HG02588 (cell line): ENCODE data around the gene PIGK.
"Not testable (repeated sequence)": the region's sequence is repeated elsewhere in the genome, so short reads cannot be mapped to it uniquely, and the experiment has no call there.

ENCODE experiments used
- ATAC-seq: cut with Tn5 transposase; IDR thresholded peaks from one replicate; pipeline ENCODE4 v1.9.1; 2021; ENCODE audit warnings: mild to moderate bottlenecking, moderate library complexity; ENCODE audit not compliant: unreplicated experiment

PIGK gene

GRCh38 chr1:77197351-77197750 is 21.9 kb downstream of the PIGK start:
- ATAC-seq, result no peak

- no peak for ATAC-seq
These were observed 25.3 kb downstream of the PIGK start for GRCh38 chr1:77193951-77194350.

- ATAC-seq, result no peak
These were observed 30.5 kb downstream of the PIGK start for GRCh38 chr1:77188770-77189169.

GRCh38 chr1:77186907-77187306 is 32.3 kb downstream of the PIGK start:
- not testable (repeated sequence) for ATAC-seq

DNA sequence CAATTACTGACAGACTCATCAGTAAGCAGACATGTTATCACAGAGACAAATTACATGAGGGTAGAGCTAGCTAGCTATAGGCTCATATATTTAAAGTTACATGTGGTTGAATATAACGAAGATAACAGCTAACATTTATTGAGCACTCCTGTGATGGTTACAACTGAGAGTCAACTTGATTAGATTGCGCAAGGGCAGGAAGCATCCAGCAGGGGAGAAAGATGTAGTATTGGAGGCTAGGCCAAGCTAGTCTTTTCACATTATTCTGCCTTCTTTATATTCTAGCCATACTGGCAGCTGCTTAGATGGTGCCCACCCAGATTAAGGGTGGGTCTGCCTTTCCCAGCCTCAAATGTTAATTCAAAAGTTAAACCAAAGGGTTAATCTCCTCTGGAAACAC is 37.1 kb downstream of the PIGK start:
- no peak for ATAC-seq

DNA sequence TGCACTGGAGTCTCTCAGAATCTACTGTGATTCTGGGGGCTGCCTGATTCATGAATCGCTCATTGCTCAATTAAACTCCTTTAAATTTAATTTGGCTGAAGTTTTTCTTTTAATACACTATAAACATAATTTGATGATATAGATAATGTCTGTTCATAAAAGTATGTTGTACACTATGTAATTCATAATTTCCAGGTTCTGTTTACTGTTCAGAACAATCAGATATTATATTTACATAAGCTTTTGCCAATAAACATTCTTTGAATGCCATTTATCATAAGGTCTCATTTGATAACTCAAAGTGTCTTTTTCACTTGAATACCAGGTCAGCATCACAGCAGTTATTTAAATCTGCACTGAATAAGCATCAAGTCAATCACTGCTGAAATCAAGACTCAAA is 39.6 kb downstream of the PIGK start:
- no peak for ATAC-seq

- ATAC-seq, result no peak
These were observed 43.9 kb downstream of the PIGK start for GRCh38 chr1:77175230-77175844.

GRCh38 chr1:77170687-77171086 is 48.5 kb downstream of the PIGK start:
- no peak for ATAC-seq

DNA sequence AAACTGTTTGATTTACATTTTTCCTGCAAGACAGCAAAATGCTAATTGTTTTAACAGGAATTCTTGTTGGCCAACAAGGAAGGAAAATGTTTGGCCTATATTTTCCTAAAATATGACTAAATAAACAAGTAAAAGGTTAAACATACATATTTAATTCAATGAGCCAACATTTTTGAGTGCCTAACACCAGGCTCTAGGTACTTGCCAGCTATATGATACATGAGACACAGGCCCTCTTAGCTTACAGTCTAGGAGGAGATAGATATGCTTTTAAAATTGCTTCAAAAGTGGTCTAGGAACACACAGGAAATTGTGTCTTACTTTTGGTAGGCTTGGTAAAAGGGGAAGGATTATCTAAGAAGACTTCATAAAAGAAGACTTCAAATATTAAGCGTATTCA is 50.9 kb downstream of the PIGK start:
- no peak for ATAC-seq

DNA sequence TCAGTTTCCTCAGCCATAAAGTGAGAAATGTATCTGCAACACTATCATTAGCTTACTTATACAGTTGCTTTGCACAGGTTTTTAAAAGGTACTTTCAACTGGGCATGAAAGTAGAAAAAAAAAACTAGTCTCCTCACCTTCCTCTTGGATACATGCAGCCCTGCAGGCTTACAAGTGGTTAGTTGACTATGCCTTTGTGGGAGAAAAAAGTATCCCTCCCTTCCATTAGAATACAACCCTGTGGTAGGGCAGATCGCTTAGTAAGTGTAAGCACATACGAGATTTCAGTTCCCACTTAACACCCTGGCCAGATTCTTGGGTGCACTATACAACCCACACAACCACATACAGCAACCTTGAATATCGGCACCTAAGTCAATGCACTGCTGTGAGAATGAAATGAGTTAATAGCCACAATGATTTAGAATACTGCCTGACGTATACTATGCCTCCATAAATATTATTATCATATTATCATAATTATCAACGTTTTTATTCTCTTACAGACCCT is 54.7 kb downstream of the PIGK start:
- ATAC-seq, result no peak

GRCh38 chr1:77159706-77160105 is 59.5 kb downstream of the PIGK start:
- ATAC-seq, result not testable (repeated sequence)

DNA sequence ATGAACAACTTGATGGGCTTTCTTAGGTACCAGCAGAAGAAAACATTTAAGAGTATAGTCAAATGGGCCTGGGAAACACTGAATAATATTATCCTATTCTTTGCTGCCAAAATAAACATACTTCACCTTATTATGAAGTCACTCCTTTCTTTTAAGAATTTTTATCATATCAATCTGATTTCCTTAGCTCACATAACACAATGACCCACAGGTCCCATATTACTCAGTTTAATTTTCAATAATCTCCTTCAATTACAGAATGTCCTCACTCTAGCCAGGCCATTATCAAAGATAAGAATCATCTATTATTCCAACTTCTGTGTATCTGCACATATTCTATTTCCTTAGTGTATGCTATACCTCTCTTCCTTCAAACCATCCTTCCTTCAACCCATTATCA is 63.0 kb downstream of the PIGK start:
- no peak for ATAC-seq

DNA sequence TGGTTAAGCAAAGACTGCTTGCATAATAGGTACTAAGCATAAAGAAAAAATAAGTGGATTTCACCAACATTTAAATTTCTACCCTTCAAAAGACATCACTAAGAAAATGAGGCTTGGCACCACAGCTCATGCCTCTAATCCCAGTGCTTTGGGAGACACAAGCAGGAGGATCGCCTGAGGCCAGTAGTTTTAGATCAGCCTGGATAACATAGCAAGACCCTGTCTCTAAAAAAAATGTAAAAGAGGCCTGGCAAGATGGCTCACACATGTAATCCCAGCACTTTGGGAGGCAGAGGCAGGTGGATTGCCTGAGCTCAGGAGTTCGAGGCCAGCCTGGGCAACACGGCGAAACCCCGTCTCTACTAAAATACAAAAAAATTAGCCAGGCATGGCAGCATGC is 73.0 kb downstream of the PIGK start:
- ATAC-seq, result no peak

DNA sequence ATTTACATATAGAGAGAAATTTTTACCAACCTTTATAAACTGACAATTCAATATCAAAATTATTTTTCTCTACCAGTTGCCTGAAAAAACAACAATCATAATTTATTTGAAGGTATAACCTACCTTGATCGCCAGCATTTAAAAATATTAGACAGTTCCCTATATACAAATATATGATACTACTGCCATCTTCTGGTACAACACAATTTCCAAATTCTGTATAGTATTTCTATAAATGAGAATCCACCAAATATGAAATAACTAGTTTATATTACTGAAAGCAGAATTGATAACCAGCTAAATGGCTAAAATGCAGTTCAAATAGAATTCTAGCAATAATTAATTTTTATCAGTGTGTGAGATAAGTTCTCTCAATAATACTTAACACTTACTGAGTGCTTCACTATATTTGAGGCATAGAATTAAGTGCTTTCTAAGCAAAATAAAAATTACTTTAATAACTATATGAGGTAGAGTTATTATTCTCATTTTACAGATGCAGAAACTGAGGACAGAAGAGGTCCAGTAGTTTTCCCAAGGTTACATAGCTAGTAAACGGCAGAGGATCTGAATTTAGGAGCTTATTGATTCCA is 75.6 kb downstream of the PIGK start:
- no peak for ATAC-seq

DNA sequence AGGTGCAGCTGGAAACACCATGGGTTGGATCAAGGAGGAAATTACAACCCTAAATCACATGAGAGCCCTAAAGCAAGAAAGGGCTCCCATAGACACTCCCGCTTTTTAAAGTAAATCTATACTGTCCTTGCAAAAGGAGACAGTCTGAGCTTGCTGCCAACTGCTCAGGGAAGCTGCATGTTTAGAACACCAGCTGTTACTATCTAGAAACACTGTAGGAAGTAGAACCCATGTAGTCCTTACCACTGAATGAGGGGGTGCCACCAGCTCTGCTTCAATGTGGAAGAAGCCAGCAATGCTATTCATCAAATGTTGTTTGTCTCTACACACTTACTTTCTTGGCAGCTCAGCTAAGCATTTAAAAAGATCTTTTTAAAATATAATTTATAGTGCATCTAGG is 79.8 kb downstream of the PIGK start:
- ATAC-seq, result no peak

DNA sequence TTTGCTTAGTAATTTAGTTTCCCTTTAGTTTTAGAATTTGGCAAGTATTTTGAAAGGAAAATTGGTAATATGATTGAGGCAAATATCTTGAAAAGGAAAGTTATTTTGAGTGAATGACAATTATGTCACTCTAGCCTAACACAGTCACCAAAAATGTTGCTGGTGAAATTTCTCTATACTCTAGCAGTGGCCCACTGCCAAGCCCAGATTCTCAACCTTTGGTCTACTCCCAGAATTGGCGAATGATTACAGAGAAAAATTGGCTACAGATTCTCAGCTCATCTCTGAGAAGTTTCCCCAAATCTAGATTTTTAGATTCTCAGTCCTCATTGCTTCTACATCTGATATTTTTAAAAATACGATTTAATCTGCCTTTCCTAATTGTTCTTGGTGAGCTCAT is 84.9 kb downstream of the PIGK start:
- ATAC-seq, result no peak

GRCh38 chr1:77133731-77134358 is 85.4 kb downstream of the PIGK start:
- ATAC-seq, result no peak

DNA sequence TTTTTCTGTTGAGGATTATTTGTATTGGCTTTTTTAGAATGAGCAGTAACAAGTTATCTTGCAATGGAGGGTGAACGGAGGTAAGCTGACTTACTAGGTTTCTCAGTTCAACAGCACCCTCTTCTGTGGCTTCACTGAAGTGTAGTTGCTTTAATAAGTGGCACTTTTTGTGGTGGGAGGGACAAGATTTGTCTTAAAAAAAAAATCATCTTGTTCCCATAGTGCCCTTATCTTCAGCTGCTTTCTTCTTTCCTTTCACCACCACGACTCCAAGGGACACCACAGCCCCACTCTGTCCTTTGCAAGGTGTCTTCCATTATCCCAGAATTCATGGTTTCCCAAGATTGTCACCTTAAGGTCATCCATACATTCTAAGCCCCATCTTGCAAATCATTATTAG is 92.9 kb downstream of the PIGK start:
- ATAC-seq, result peak; percentile 85

GRCh38 chr1:77121503-77121902 is 97.7 kb downstream of the PIGK start:
- no peak for ATAC-seq

- ATAC-seq, result no peak
These were observed 98.3 kb downstream of the PIGK start for GRCh38 chr1:77120950-77121349.

DNA sequence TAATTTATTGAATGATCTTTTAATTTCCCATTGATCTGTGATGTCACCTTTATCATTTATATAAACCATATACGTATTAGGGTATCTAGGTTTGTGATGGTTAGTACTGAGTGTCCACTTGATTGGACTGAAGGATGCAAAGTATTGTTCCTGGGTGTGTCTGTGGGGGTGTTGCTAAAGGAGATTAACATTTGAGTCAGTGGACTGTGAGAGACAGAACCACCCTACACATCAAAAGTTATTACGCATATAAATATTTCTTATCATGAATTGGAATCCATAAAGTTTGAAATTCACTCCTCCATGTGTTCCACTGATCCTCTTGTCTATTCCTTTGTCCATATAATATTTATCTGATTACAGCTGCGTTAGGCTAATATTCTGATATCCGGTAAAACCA is 100.5 kb downstream of the PIGK start:
- no peak for ATAC-seq

- no peak for ATAC-seq
These were observed 114.6 kb downstream of the PIGK start for GRCh38 chr1:77104672-77105071.
